Thoracic aorta (tissue), 2 donors: ENCODE measurements around the gene MARCHF10. TPM values are rescaled to one million over a fixed set of nuclear protein-coding genes. Genes with fewer than 3 reads are reported as not detected.

ENCODE experiments used
- ATAC-seq: fragments of 150-250 bp; one replicate; pipeline ENCODE4 v1.8.0; 2017; ENCODE audit warnings: low read depth; ENCODE audit not compliant: insufficient number of reproducible peaks, low FRiP score
- DNase-seq: peaks from one replicate; pipeline ENCODE4 v3.0.0-alpha.2; 2020; ENCODE audit warnings: low spot score
- H3K27ac ChIP-seq, 2 donors: fragments of 200-600 bp; sonication (generic); 1 replicate in 1 of 2; 2 replicates in 1 of 2; pipeline ENCODE4 v1.5.1; 2016; ENCODE audit warnings: mild to moderate bottlenecking in 2 of 2, moderate library complexity in 2 of 2
- H3K27me3 ChIP-seq: fragments of 200-600 bp; sonication (generic); replicated peaks from 2 replicates; pipeline ENCODE4 v1.6.0; 2016; ENCODE audit warnings: mild to moderate bottlenecking; ENCODE audit not compliant: insufficient read depth
- H3K36me3 ChIP-seq: fragments of 200-600 bp; sonication (generic); one replicate; pipeline ENCODE4 v1.5.1; 2016
- H3K4me1 ChIP-seq, 2 donors: fragments of 200-600 bp; sonication (generic); 1 replicate in 1 of 2; 2 replicates in 1 of 2; pipeline versions ENCODE4 v1.5.1 to v1.6.0; 2016; ENCODE audit warnings: low read depth in 2 of 2, mild to moderate bottlenecking in 1 of 2; ENCODE audit not compliant: control insufficient read depth in 1 of 2
- H3K4me3 ChIP-seq: fragments of 200-600 bp; sonication (generic); 2 replicates; pipeline ENCODE4 v1.5.1; 2016; ENCODE audit warnings: mild to moderate bottlenecking
- H3K9me3 ChIP-seq: fragments of 200-600 bp; sonication (generic); 2 replicates; pipeline ENCODE4 v1.5.1; 2016
- total RNA-seq, 2 donors: library from RNA; depleted of rRNA; stranded (reverse); fragments of >200 nt; gene quantifications; one replicate each; pipeline versions ENCODE4 v1.1.0 to v1.2.3, GENCODE V29; 2016
- TF ChIP-seq, protein P1 (sequence below): fragments of 200-600 bp; sonication (generic); IDR thresholded peaks from one replicate; pipeline ENCODE4 v1.5.1; 2019; ENCODE audit warnings: antibody characterized with exemption

Gene MARCHF10
- total RNA-seq, 2 donors from 2014 or later, result not detected

DNA sequence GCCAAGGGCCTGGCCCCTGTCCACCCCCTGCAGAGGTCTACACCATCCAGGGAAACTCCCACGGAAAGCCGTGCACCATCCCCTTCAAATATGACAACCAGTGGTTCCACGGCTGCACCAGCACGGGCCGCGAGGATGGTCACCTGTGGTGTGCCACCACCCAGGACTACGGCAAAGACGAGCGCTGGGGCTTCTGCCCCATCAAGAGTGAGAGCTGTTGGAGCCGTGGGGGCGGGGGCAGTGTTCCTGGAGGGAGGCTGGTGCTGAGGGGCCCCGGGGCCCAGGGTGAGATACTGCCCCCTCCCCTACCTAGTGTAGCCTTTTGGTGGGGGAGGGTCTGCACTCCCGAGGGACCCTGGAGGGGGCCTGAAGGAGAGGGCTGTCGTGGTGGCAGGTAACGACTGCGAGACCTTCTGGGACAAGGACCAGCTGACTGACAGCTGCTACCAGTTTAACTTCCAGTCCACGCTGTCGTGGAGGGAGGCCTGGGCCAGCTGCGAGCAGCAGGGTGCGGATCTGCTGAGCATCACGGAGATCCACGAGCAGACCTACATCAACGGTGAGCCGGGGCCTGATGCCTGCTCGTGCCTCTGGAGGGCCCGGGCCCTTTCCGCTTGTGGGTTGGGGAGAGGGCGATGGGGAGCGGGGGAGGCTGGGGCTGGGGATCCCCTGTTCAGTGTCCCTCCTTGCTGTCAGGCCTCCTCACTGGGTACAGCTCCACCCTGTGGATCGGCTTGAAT lies 141.9 kb downstream of the MARCHF10 start:
- no peak overlapping the region for H3K27ac ChIP-seq
- H3K4me1 ChIP-seq, result peaks cover 0 to 7% of the 10 kb centered on the region in 2 donors
- DNase-seq (no peak), ATAC-seq (no peak)
- peaks cover 28% of the 10 kb centered on the region for H3K36me3 ChIP-seq
- H3K27me3 ChIP-seq, result no peaks in the 10 kb centered on the region
- TF ChIP-seq, protein P1, sequence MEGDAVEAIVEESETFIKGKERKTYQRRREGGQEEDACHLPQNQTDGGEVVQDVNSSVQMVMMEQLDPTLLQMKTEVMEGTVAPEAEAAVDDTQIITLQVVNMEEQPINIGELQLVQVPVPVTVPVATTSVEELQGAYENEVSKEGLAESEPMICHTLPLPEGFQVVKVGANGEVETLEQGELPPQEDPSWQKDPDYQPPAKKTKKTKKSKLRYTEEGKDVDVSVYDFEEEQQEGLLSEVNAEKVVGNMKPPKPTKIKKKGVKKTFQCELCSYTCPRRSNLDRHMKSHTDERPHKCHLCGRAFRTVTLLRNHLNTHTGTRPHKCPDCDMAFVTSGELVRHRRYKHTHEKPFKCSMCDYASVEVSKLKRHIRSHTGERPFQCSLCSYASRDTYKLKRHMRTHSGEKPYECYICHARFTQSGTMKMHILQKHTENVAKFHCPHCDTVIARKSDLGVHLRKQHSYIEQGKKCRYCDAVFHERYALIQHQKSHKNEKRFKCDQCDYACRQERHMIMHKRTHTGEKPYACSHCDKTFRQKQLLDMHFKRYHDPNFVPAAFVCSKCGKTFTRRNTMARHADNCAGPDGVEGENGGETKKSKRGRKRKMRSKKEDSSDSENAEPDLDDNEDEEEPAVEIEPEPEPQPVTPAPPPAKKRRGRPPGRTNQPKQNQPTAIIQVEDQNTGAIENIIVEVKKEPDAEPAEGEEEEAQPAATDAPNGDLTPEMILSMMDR, result no peak
- no peaks in the 10 kb centered on the region for H3K9me3 ChIP-seq
- no peak overlapping the region for H3K4me3 ChIP-seq

DNA sequence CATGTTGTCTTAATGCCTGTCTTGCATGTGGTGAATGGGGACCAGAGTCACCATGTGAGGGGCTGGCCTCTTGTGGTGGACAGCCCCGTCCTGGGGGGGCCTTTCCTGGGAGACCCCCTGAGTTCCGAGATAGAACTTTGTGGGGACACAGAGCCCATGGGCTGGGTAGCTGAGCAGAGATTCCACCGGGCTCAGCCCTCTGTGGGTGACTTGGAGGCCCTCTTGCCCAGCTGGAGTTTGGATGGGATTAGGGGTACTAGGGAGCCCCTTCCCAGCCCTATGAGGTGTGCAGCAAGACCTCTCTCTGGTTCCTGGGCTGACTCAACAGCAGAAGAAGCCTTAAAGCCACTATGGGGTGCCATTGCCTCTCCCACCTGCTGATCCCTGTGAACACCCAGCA lies 142.5 kb downstream of the MARCHF10 start:
- TF ChIP-seq, protein P1, result no peak
- Histone ChIP-seq H3K36me3 (peaks cover 28% of the 10 kb centered on the region), H3K9me3 (peaks cover 5% of the 10 kb centered on the region), H3K27me3 (no peaks in the 10 kb centered on the region), H3K4me3 (no peak overlapping the region), H3K27ac (no peak overlapping the region), H3K4me1 (peaks cover 0 to 5% of the 10 kb centered on the region in 2 donors)
- DNase-seq, result no peak
- ATAC-seq, result no peak

- Histone ChIP-seq H3K4me1 (peaks cover 0 to 5% of the 10 kb centered on the region in 2 donors), H3K27ac (no peak overlapping the region), H3K27me3 (no peaks in the 10 kb centered on the region), H3K36me3 (peaks cover 21% of the 10 kb centered on the region), H3K4me3 (no peak overlapping the region), H3K9me3 (peaks cover 9% of the 10 kb centered on the region)
- ATAC-seq, result no peak
- TF ChIP-seq, protein P1, result no peak
- DNase-seq, result no peak
Measured at GRCh38 chr17:62664336-62665120, 143.6 kb downstream of the MARCHF10 start.

- peaks cover 0 to 5% of the 10 kb centered on the region in 2 donors for H3K4me1 ChIP-seq
- no peak overlapping the region for H3K27ac ChIP-seq
- H3K9me3 ChIP-seq, result peaks cover 9% of the 10 kb centered on the region
- no peaks in the 10 kb centered on the region for H3K27me3 ChIP-seq
- no peak overlapping the region for H3K4me3 ChIP-seq
- no peak for DNase-seq
- peaks cover 21% of the 10 kb centered on the region for H3K36me3 ChIP-seq
- no peak for ATAC-seq
- TF ChIP-seq, protein P1, result no peak
Measured at GRCh38 chr17:62663304-62663703, 144.8 kb downstream of the MARCHF10 start.

- TF ChIP-seq, protein P1, result no peak
- Histone ChIP-seq H3K27me3 (no peaks in the 10 kb centered on the region), H3K27ac (no peak overlapping the region), H3K9me3 (peaks cover 9% of the 10 kb centered on the region), H3K4me3 (no peak overlapping the region), H3K36me3 (peaks cover 21% of the 10 kb centered on the region), H3K4me1 (peaks cover 0 to 5% of the 10 kb centered on the region in 2 donors)
- ATAC-seq (no peak), DNase-seq (no peak)
Measured at GRCh38 chr17:62662855-62663254, 145.3 kb downstream of the MARCHF10 start.
